Common myeloid progenitor, CD34-positive (primary cell): Measurements from ENCODE around the gene GSTO2.

Experiments used
- CTCF ChIA-PET: fragments of 350-600 bp; sonication (Branson Sonifier 250); formaldehyde crosslinking; loops from one replicate; lab custom pipeline; 2021; ENCODE audit warnings: antibody characterized with exemption; lab: Charles Lee
- POLR2A ChIA-PET: fragments of 350-600 bp; sonication (Branson Sonifier 250); formaldehyde crosslinking; loops from one replicate; lab custom pipeline; 2021; ENCODE audit warnings: antibody characterized with exemption; lab: Charles Lee
- DNase-seq, 3 donors: peaks; one replicate each; pipeline versions ENCODE4 v3.0.0 to v3.0.0-alpha.2; 2013
- H3K27ac ChIP-seq, 2 experiments: 1 replicate in 1 of 2; 2 replicates in 1 of 2; pipeline ENCODE4 v1.7.0; 2013; ENCODE audit warnings: inconsistent platforms in 2 of 2, low read length in 2 of 2, mild to moderate bottlenecking in 2 of 2, low read depth in 1 of 2, moderate library complexity in 1 of 2; ENCODE audit not compliant: severe bottlenecking in 2 of 2, insufficient read depth in 1 of 2, poor library complexity in 1 of 2
- H3K27me3 ChIP-seq, 5 experiments: replicated peaks in 2 of 5; 1 replicate in 3 of 5; 2 replicates in 2 of 5; pipeline versions ENCODE4 v1.6.1 to v1.7.0; 2013; ENCODE audit warnings: low read length in 4 of 5, mild to moderate bottlenecking in 2 of 5, moderate library complexity in 2 of 5, inconsistent platforms in 1 of 5; ENCODE audit not compliant: insufficient read depth in 5 of 5, control insufficient read depth in 4 of 5
- H3K36me3 ChIP-seq, 4 experiments: 1 replicate in 2 of 4; 2 replicates in 2 of 4; pipeline versions ENCODE4 v1.6.1 to v1.7.0; 2013; ENCODE audit warnings: low read length in 3 of 4, control low read depth in 1 of 4, mild to moderate bottlenecking in 1 of 4; ENCODE audit not compliant: control insufficient read depth in 4 of 4, insufficient read depth in 4 of 4
- H3K4me1 ChIP-seq, 4 experiments: 1 replicate in 3 of 4; 2 replicates in 1 of 4; pipeline versions ENCODE4 v1.6.1 to v1.7.1; 2013; ENCODE audit warnings: low read length in 3 of 4, mild to moderate bottlenecking in 3 of 4, control low read depth in 1 of 4, inconsistent platforms in 1 of 4, moderate library complexity in 1 of 4; ENCODE audit not compliant: control insufficient read depth in 4 of 4, insufficient read depth in 4 of 4; ENCODE audit errors: control extremely low read depth in 1 of 4
- H3K4me3 ChIP-seq, 7 experiments: 1 replicate in 4 of 7; 2 replicates in 3 of 7; pipeline versions ENCODE4 v1.5.1 to v1.7.0; 2013; ENCODE audit warnings: mild to moderate bottlenecking in 7 of 7, low read length in 6 of 7, moderate library complexity in 6 of 7, inconsistent platforms in 2 of 7, low read depth in 2 of 7, control low read depth in 1 of 7; ENCODE audit not compliant: insufficient read depth in 4 of 7, control insufficient read depth in 1 of 7; ENCODE audit errors: extremely low read depth in 1 of 7
- H3K9me3 ChIP-seq, 5 experiments: 1 replicate in 4 of 5; 2 replicates in 1 of 5; pipeline versions ENCODE4 v1.6.1 to v1.7.1; 2013; ENCODE audit warnings: low read length in 4 of 5, mild to moderate bottlenecking in 2 of 5, inconsistent platforms in 1 of 5, low read depth in 1 of 5, moderate library complexity in 1 of 5; ENCODE audit not compliant: control insufficient read depth in 4 of 5, insufficient read depth in 2 of 5; ENCODE audit errors: control extremely low read depth in 1 of 5
- WGBS: methylation state at CpG from one replicate; pipeline ENCODE4 v1.1.5; 2013; ENCODE audit not compliant: insufficient coverage; 5-methylcytosine and 5-hydroxymethylcytosine counted together

GSTO2 gene

DNA sequence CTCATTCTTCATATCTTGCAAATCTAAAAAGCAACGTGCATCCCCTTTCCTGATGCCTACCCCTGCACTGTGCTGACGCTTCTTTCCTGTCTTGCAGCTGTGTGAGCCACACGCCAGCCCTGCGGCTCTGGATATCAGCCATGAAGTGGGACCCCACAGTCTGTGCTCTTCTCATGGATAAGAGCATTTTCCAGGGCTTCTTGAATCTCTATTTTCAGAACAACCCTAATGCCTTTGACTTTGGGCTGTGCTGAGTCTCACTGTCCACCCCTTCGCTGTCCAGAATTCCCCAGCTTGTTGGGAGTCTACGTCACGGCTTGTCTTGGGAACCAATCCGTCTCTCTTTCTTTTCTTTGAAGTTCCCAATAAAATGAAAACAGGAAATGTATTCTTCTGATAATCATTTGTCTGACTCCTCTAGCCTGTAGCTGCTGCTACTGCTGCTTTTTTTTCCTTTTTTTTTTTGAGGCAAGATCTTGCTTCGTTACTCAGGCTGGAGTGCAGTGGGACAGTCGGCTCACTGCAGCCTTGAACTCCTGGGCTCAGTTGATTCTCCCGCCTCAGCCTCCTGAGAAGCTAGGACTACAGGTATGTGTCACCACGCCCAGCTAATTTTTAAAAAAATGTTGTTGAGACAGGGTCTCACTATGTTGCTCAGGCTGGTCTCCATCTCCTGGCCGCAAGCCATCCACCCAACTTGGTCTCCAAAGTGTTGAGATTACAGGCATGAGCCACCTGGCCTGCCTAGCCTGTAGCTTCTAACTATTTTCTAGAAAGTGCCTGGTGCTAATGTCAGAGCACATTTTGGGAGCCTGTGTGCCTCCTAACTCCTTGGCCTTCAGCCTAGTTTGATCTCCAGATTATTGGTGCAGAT is 30.3 kb downstream of the GSTO2 start:
- DNase-seq, result peak in 2 of 3 donors; percentile 45 to 49
- POLR2A ChIA-PET, result no interaction called here
- Histone ChIP-seq H3K27ac (no peak overlapping the region), H3K4me1 (peaks cover 0 to 8% (median 6%) of the 10 kb centered on the region in 4 experiments), H3K9me3 (no peaks in the 10 kb centered on the region), H3K4me3 (no peak overlapping the region), H3K36me3 (no peaks in the 10 kb centered on the region), H3K27me3 (no peaks in the 10 kb centered on the region)
- CTCF ChIA-PET, result interaction anchor here (0.9 to 16.6 kb wide), 11 partner anchors 8 to 51 kb away, joined by 3 to 207 read pairs (median 8); partner anchors contain the start of gene ITPRIP
- 65% methylated on average over 10 of the region's 13 CpGs for WGBS

DNA sequence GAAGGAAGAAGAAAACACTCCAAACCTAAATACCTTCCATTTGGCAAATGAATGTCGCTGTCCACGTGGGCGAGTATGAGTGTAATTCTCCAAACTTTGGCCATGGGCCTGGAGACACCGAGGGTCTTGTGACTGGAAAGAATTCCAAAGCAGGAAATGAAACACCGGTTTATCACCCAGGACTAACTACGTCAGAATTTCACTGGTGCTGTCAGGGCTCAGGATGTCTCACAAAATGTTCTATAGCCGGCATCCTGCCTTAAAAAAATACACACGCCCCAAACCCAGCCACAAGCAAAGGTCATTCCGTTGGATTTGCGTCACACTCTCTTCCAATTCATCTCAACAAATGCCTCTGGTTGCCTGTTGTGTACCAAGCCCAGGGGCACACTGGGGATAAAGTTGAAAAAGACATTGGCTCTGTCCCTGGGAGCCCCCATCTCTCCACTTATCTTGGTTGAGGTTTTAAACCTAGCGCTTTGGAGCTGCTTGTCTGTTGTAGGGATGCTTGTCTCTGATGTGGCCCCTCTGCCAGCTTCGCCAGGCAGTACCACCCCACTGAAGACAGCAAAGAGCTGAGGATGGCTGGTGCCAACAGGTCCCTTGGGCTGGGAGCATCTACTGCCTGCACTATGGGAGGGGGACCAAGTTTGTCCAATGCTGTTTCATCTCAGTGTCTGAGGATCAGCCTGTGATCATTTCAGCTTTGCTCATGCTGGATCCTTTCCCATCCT is 31.2 kb downstream of the GSTO2 start:
- WGBS, result 99% methylated on average over 11 of the region's 12 CpGs
- Histone ChIP-seq H3K4me1 (peaks cover 0 to 8% (median 6%) of the 10 kb centered on the region in 4 experiments), H3K27ac (no peak overlapping the region), H3K27me3 (no peaks in the 10 kb centered on the region), H3K9me3 (no peaks in the 10 kb centered on the region), H3K36me3 (no peaks in the 10 kb centered on the region), H3K4me3 (no peak overlapping the region)
- no peak for DNase-seq
- POLR2A ChIA-PET, result interaction anchor here (0.6 kb wide), 2 partner anchors 20 to 35 kb away, joined by 3 read pairs; no protein-coding TSS in a partner anchor
- CTCF ChIA-PET, result interaction anchor here (0.8 to 16.6 kb wide), 8 partner anchors 9 to 50 kb away, joined by 3 to 207 read pairs (median 8); partner anchors contain the start of gene ITPRIP

DNA sequence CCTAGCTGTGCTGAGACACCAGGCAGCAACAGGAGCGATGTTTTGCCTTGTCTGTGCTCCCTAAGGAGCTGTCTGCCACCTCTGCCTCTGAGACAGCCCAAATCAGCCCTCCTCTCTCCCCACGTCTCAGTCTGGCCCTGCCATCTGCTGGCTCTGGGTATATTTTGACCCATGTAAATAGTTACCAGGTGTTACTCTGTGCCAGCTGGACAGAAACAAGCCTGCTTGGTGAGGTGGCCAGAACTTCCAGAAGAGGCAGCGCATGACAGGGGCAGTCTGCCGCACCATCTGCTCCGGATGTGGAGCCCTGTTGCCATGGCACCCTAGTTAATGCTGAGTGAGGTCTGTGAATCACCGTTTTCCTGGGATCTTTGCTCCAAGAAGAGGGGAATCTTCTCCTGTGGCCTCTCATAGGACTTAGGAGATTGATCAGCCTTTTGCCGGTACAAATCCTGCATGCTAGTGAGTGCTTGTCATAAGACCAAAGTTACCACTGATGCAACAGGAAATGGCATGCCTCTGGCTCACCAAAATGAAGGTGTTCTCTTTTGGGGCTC is 31.8 kb downstream of the GSTO2 start:
- Histone ChIP-seq H3K27me3 (no peaks in the 10 kb centered on the region), H3K4me1 (peaks cover 0 to 8% (median 7%) of the 10 kb centered on the region in 4 experiments), H3K4me3 (no peak overlapping the region), H3K9me3 (no peaks in the 10 kb centered on the region), H3K36me3 (no peaks in the 10 kb centered on the region), H3K27ac (no peak overlapping the region)
- ChIA-PET CTCF (interaction anchor here (0.8 to 16.6 kb wide), 6 partner anchors 9 to 49 kb away, joined by 3 to 207 read pairs (median 12); partner anchors contain the start of gene ITPRIP), POLR2A (interaction anchor here (0.6 kb wide), 2 partner anchors 20 to 35 kb away, joined by 3 read pairs; no protein-coding TSS in a partner anchor)
- WGBS, result 90% methylated on average over 6 of the region's 7 CpGs
- peak in 1 of 3 donors; percentile 28 for DNase-seq

DNA sequence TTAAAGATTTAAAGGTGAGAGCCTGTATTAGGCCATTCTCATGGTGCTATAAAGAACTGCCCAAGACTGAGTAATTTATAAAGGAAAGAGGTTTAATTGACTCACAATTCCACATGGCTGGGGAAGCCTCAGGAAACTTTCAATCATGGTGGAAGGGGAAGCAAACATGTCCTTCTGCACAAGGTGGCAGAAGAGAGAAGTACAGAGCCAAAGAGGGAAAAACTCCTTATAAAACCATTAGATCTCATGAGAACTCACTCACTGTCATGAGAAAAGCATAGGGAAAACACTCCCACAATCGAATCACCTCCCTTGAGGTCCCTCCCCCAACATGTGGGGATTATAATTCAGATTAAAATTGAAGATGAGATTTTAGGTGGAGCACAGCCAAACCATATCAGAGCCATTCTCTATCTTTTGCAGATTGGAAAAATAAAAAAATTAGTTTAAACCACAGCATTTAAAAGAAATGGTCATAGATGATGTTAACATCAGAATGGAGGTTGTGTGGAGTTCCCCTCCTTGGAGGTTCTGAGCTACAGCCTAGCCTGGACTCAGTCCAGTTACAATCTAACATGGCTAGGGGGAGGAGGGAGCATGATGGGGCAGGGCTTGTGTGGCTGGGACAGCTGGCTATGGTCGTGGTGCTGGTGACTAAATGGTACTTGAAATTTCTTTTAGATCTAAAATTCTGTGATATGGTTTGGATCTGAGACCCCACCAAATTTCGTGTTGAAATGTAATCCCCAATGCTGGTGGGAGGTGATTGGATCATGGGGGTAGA is 33.1 kb downstream of the GSTO2 start:
- no peaks in the 10 kb centered on the region for H3K27me3 ChIP-seq
- H3K4me3 ChIP-seq, result no peak overlapping the region
- WGBS, result 96% methylated on average over 2 of the region's 3 CpGs
- CTCF ChIA-PET, result interaction anchor here (0.7 to 6.9 kb wide), 5 partner anchors 9 to 46 kb away, joined by 3 to 191 read pairs (median 55); partner anchors contain the start of gene CFAP58
- no peak for DNase-seq
- H3K4me1 ChIP-seq, result peaks cover 3 to 10% (median 8%) of the 10 kb centered on the region in 4 experiments
- H3K9me3 ChIP-seq, result no peaks in the 10 kb centered on the region
- no peaks in the 10 kb centered on the region for H3K36me3 ChIP-seq
- no peak overlapping the region for H3K27ac ChIP-seq
- POLR2A ChIA-PET, result no interaction called here

DNA sequence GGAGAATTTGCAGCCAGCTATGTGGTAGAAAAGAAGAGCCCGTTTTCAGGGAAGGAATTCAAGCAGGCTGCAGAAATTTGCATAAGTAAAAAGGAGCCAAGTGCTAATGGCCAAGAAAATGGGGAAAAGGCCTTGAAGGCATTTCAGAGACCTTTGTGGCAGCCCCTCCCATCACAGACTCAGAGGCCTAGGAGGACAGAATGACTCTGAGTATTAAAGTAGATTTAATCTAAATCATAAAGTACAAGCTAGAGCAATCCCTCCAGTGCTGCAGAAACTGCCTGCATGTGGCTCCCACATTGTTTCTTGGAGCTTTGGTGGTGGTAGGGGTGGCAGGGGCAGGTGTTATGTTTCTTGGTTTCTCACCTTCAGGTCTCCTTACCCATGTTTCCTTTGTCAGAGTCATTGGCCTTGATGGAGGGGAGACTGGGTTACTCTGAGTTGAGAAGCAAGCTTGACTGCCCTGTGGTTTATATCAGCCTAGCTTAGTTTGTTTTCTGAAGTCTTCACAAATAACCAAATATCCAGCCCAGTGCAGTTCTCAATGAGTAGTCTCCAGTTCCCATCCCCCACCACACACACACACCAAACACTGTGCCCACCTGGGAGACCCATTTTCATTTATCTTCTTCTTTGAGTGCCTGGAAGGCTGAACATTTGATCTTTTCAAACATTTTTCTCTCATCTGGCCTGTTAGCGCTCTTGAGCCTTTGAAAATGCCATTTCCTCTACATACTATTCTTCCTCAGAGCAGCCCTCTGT is 34.8 kb downstream of the GSTO2 start:
- H3K4me1 ChIP-seq, result peaks cover 3 to 10% (median 7%) of the 10 kb centered on the region in 4 experiments
- no peaks in the 10 kb centered on the region for H3K36me3 ChIP-seq
- no peaks in the 10 kb centered on the region for H3K27me3 ChIP-seq
- 50% methylated on average over 2 of the region's 2 CpGs for WGBS
- no peak for DNase-seq
- ChIA-PET POLR2A (no interaction called here), CTCF (interaction anchor here (1.2 to 6.9 kb wide), 7 partner anchors 10 to 45 kb away, joined by 3 to 191 read pairs (median 3); partner anchors contain the start of genes CFAP58 and ITPRIP)
- no peak overlapping the region for H3K27ac ChIP-seq
- H3K9me3 ChIP-seq, result no peaks in the 10 kb centered on the region
- H3K4me3 ChIP-seq, result no peak overlapping the region

DNA sequence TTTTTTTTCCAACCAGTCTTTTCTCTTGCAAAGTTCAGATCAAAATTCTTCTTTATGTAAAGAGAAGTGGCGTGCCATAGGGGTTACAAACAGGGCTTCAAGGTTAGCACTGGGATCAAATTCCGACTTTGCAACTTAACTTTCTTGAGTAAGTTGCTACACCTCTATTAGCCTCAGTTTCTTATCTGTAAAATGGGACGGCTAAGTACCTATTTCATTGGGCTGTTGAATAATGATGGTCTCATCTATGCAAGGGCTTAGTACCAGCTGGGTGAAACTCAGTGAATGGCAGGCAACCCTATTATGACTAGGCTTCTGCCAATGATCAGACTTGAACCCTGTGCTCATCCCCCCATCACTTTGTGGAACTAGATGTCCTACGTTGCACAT is 35.4 kb downstream of the GSTO2 start:
- no peak for DNase-seq
- peaks cover under 1 to 7% (median 4%) of the 10 kb centered on the region in 4 experiments for H3K4me1 ChIP-seq
- ChIA-PET CTCF (interaction anchor here (1.2 to 6.9 kb wide), 8 partner anchors 10 to 44 kb away, joined by 3 to 191 read pairs (median 24); partner anchors contain the start of genes CFAP58 and ITPRIP), POLR2A (no interaction called here)
- H3K36me3 ChIP-seq, result no peaks in the 10 kb centered on the region
- WGBS, result 100% methylated on average over 3 of the region's 4 CpGs
- H3K9me3 ChIP-seq, result no peaks in the 10 kb centered on the region
- no peak overlapping the region for H3K27ac ChIP-seq
- no peak overlapping the region for H3K4me3 ChIP-seq
- no peaks in the 10 kb centered on the region for H3K27me3 ChIP-seq
